NCI-H1092 (cell line): Measurements from ENCODE around the gene NOM1.

ENCODE experiments used
- DNase-seq: peaks from one replicate; lab custom pipeline; 2025; lab: John Stamatoyannopoulos, UW

NOM1 gene

DNA sequence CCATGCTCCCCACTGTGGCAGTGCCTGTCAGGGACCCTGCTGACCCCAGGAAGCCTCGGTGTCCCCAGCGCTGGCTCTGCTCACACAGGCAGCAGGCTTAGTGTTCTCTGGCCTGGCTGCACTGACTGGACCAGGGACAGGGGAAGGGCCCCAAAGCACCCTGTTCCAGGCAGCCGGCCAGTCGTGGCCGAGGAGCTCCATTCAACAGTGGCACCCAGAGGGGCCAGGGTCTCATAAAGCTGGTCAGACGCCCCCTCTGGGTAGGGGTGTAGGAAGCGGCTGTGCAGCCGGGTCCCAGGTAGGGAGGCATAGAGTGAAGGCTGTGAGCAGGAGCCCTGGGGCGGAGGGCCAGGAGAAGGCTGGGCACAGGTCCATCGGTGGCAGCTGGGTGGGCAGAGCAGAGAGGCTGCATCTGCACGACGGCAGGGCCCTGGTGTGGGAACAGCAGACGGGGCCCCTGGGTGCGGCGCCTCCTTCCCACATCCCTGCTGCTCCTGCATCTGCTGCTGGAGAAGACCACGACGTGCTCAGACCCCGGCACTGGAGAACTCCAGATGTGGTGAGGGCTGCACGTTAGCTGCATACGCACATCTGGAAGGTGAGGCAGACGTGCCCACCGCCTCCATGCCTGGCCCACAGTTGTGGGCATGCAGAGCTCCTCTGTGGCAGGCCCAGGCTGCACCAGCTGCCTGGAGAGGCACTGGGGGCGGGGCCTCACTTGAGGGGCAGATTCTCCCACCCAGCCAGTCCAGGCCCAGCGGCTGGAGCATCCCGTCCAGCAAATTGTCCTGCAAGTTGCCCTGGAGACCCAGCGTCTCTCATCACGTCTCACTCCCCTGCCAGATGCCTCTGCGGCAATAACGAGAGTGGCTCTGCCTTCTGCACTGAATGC, 35.8 kb downstream of the NOM1 start:
- DNase-seq: no peak

DNA sequence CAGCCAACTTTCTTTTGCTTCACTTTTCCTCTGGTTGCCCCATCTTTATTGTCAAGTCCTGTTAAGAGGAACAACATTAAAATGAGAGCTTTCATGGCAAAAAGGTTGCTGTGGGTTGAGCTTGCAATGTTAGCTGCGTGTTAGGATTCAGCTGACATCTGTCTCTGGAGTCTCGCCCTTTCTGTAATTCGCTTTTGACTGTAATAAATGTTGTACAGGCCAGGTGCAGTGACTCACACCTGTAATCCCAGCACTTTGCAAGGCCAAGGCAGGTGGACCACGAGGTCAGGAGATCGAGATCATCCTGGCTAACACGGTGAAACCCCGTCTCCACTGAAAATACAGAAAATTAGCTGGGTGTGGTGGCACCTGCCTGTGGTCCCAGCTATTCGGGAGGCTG, 36.9 kb downstream of the NOM1 start:
- DNase-seq: no peak

DNA sequence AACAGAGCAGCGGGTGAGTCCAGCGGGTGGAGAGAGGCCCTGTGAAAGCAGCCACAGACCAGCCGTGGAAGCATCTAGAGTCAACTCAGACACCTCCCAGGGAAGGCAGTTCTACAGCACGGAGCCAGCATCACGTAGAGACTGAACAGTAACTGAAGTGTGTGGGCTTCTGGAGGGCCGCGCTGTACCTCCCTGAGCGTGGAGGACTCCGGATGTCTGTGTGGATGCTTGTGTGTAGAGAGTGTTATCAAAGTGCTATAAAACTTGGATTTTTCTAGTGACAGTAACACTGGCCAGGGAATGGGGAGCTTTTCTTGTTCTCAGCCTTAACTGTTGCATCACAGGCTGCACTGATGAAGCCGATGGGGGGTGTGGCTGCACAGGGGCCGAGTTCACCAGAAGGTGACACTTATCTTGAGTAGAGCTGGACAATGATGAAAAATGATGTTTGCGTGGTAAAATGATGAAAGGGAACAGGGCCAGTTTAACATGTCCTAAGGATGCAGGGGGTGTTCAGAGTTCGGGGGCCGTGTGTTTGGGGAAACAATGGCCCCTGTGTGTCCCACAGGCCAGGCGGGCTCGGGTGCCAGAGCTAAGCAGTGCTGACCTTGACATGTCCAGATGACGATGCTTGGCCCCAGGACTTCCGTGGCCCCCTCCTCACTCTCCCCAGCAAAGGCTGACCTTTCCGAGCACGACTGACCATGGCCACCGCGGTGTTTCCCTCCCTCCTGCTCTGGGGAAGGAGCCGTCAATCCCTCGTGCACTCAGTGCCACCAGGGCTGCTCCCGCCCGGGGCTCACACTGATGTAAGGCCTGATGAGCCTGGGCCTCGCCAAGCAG, 39.1 kb downstream of the NOM1 start:
- no peak for DNase-seq

- DNase-seq: no peak
These were observed 40.4 kb downstream of the NOM1 start for GRCh38 chr7:156989766-156990535.

GRCh38 chr7:156993021-156993924, 43.8 kb downstream of the NOM1 start:
- DNase-seq: peak; percentile 75

DNA sequence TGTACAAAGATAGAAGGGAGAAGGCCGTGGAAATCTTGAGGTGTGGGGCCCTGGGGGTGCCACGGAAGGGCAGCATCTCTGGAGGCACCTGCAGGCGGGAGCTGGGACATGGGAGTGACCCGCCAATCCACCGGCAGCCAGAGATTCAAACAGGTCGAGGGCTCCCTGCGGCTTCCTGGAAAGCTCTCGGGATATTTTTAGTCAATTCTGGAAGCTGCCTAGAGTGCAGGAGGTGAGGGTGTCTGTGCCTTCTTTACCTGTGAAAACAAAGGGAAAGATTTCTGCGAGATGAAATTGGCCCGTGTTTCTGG, 44.4 kb downstream of the NOM1 start:
- DNase-seq: no peak

DNA sequence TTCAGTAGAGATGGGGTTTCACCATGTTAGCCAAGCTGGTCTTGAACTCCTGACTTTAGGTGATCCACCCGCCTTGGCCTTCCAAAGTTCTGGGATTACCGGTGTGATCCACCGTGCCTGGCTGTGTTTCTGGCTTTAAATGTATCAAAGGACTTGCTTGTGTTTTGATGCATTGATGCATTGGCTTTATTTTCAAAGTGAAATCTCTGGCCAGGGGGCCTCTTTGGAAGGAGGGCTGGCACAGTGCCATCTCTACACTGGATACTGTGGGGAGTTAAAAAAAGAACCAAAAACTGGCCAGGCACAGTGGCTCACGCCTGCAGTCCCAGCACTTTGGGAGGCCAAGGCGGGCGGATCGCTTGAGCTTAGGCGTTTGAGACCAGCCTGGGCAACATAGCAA, 44.9 kb downstream of the NOM1 start:
- no peak for DNase-seq

DNA sequence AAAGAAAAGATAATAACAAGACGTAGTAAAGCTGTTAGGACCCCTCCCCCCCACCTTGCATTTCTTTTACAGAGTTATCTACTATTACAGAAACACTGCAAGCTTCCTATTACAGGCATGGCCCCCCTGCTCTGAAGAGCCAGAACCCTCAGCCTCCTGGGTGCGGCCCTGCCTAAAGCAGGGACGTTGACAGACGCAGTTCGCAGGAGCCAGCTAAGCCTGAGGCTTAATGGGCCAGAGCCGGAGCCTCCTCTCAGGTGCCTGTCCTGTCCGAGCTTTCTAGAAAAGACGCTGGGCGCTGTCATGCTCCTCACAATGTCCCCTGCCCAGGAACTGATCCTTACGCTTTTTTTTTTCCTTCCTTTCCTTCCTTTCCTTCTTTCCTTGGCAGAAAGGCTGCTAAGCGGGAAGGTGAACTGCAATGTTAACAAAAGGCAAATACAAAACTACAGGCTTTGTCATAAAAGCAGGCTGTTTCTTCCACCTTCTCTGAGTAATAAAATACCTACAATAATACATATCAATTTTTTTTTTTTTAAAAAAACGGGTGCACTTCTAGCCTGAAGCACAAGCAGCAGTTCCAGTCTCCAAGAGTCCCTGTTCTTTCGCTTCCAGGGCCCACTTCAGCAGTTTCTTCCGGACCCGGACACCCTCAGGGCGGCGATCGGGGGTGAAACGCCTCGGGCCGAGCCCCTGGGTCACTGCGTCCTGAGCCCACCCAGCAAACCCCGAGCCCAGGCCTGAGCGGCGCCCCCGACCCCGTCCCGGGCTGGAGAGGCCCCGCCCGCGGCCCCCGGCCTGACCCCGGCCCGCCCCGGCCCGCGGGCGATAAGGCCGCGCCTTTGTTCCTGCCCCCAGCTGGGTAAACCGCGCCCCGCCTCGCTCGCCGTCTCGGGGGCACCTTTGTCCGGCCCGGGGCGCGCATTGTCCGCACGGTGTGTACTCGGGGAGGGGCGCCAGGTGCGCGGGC, 49.8 kb downstream of the NOM1 start:
- DNase-seq: no peak

DNA sequence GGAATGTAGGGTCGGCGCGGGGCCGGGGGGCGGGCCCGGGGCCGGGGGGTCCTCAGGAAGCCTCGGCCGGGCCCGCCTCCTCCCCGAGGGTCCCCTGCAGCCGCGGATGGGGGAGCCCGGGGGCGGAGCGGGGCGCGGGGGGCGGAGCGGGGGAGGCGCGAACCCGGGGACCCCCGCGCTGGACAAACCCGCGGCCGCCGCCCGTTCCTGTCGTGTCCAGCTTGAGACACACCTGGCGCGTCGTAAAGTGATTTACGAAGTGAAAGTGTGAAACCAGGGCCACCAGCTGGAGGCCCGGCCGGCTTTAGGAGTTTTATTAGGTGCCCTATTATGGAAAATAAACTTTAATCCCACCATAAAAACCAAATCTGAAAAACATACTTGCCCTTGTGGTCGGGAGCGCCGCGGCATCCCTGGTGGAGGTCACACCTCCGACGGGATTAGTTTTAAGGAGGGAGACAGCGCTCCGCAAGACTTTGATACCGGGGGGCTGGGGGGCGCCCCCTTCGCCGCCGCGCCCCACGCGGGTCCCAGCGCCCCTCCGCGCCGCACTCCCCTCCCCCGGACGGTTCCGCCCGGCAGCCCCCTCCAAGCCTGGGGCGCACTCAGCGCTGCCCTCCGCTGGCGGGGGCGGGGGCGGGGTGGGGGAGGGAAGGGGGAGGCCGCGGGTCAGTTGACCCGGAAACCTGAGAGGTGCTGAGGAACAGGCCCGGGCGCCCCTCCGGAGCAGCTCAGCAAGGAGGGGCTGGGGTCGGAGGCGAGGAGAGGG, 50.6 kb downstream of the NOM1 start:
- no peak for DNase-seq

- DNase-seq: no peak
These were observed 51.5 kb downstream of the NOM1 start for GRCh38 chr7:157000741-157001653.

DNA sequence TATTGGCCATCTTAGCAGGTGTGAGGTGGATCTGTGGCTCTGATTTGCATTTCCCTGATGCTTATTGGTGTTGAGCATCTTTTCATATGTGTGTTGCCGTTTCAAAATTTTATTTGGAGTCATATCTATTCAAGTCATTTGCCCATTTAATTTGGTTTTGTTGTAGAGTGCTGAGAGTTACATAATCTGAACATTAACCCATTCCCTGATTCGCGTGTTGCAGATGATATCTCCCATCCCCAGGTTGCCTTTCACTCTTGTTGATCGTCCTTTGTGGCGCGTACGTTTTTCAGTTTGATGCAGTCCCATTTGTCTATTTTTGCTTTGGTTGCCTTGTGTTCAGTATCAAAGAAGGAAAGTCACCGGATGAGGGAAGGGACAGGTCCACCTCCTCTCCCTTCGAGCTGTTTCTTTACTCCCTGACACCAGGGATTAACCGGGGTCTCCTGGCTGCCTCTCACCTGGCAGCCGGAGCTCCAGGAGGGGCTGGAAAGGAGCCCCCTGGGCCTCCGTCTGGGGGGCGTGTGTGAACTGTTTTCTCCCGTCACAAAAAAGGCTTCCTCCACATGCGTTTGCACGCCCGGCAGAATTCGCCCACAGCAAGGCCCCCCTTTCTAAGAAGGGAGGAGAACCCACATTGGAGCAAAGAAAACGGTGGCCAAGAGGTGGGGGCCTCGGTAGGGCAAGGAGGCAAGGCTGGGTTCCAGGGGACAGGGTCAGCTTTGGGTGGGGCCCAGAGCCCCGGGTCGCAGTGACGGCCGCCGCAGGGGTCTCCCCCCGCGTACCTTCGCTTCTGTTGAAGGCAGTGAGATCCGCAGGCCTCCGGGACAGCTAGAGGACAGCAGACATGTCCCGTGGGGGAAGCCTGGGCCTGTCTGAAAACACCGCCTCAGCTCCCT, 52.7 kb downstream of the NOM1 start:
- DNase-seq: no peak

DNA sequence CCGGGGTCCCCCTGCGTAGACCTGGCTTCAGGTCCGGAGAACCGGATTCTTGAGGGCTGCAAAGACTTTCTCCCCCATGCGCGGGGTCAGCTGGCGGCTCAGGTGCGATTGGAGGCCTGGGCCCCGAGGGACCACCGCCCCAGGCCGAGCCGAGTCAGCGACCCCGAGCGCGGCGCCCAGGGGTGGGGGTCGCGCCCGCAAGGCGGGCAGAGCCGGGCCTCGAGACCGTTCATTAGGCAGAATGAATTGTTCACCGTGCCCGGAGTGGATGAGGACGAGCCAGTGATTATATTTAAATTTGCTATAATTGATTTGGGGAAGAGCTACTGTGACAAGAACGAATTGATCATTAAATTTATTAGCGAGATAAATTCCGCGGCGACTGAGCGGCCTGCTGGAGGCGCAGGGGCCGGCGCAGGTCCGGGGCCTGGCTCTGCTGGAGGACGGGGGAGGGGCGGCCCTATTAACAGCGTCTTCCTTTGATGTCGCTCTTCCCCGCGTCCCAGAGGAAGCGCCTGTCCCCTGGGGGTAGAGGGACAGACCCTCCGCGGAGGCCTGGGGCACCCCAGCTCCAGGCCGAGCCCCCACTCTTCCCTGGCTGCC, 53.4 kb downstream of the NOM1 start:
- no peak for DNase-seq

GRCh38 chr7:157003445-157003755, 53.9 kb downstream of the NOM1 start:
- no peak for DNase-seq

GRCh38 chr7:157003756-157004520, 54.4 kb downstream of the NOM1 start:
- DNase-seq: no peak

GRCh38 chr7:157004521-157005455, 55.3 kb downstream of the NOM1 start:
- no peak for DNase-seq
